Measurements from ENCODE around the gene MRPL37. TPM values are rescaled to one million over a fixed set of nuclear protein-coding genes. Genes with fewer than 3 reads are reported as not detected.

Gene MRPL37
- total and polyA plus RNA-seq, 2 donors (not counting 1 experiment from before 2014, with no cell fraction given), result 9.6 to 37.0 TPM

GRCh38 chr1:54225986-54226559, 26.1 kb downstream of the MRPL37 start:
- Histone ChIP-seq H3K79me2 (ENCODE audit: control insufficient read depth, insufficient read depth, low read length) (no peaks in the 10 kb centered on the region), H3K4me1 (ENCODE audit: control insufficient read depth in 2 of 2, insufficient read depth in 2 of 2, low read length in 2 of 2) (no peaks in the 10 kb centered on the region), H3K9ac (ENCODE audit: low read length) (no peak overlapping the region), H3K4me2 (replicated peaks; ENCODE audit: low read depth, low read length, poor library complexity, severe bottlenecking) (no peak overlapping the region), H2AFZ (ENCODE audit: insufficient read depth, low read depth, low read length, poor library complexity, severe bottlenecking) (no peak overlapping the region), H4K20me1 (ENCODE audit: control insufficient read depth, insufficient read depth, low read length, poor library complexity, severe bottlenecking) (no peaks in the 10 kb centered on the region), H3K4me3 (ENCODE audit: control extremely low read depth in 1 of 5, extremely low read depth in 1 of 5, insufficient read depth in 1 of 5, low read depth in 2 of 5, low read length in 4 of 5) (no peak overlapping the region), H3K27me3 (replicated peaks in 1 of 4; ENCODE audit: control extremely low read depth in 1 of 4, control insufficient read depth in 3 of 4, insufficient read depth in 4 of 4, low read length in 3 of 4) (no peaks in the 10 kb centered on the region), H3K36me3 (replicated peaks in 1 of 2; ENCODE audit: control extremely low read depth in 1 of 2, control insufficient read depth in 1 of 2, extremely low read depth in 1 of 2, insufficient read depth in 2 of 2, low read length in 1 of 2) (no peaks in the 10 kb centered on the region), H3K27ac (ENCODE audit: low read length in 2 of 2) (no peak overlapping the region), H3K9me3 (ENCODE audit: control extremely low read depth in 1 of 3, control insufficient read depth in 2 of 3, insufficient read depth in 1 of 3, low read length in 2 of 3) (no peaks in the 10 kb centered on the region)
- DNase-seq (no peak), ATAC-seq (ENCODE audit: low read depth) (no peak)
- peaks cover 1% of the 10 kb centered on the region for H3K4me1 Mint-ChIP-seq
- no peaks in the 10 kb centered on the region for H3K9me3 Mint-ChIP-seq (ENCODE audit: insufficient read depth)
- WGBS (ENCODE audit: insufficient coverage), result 96% methylated on average over 15 of the region's 20 CpGs
- ChIA-PET POLR2A (no interaction called here), CTCF (no interaction called here)
- no peaks in the 10 kb centered on the region for H3K27me3 Mint-ChIP-seq
- TF ChIP-seq EZH2 (IDR thresholded peaks at IDR 0.05; ENCODE audit: borderline replicate concordance, insufficient read depth, low read depth, low read length, poor library complexity, severe bottlenecking), result no peak
- TF ChIP-seq CTCF (IDR thresholded peaks at IDR 0.05), result no peak
- intact Hi-C loops (cut with micrococcal nuclease), result no loop called here
- H3K4me3 Mint-ChIP-seq, result no peak overlapping the region
- H3K27ac Mint-ChIP-seq, result no peak overlapping the region

- Histone ChIP-seq H3K27ac (ENCODE audit: low read length in 2 of 2) (no peak overlapping the region), H3K4me3 (ENCODE audit: control extremely low read depth in 1 of 5, extremely low read depth in 1 of 5, insufficient read depth in 1 of 5, low read depth in 2 of 5, low read length in 4 of 5) (no peak overlapping the region), H2AFZ (ENCODE audit: insufficient read depth, low read depth, low read length, poor library complexity, severe bottlenecking) (no peak overlapping the region), H3K4me1 (ENCODE audit: control insufficient read depth in 2 of 2, insufficient read depth in 2 of 2, low read length in 2 of 2) (no peaks in the 10 kb centered on the region), H3K4me2 (replicated peaks; ENCODE audit: low read depth, low read length, poor library complexity, severe bottlenecking) (no peak overlapping the region), H4K20me1 (ENCODE audit: control insufficient read depth, insufficient read depth, low read length, poor library complexity, severe bottlenecking) (no peaks in the 10 kb centered on the region), H3K9me3 (ENCODE audit: control extremely low read depth in 1 of 3, control insufficient read depth in 2 of 3, insufficient read depth in 1 of 3, low read length in 2 of 3) (no peaks in the 10 kb centered on the region), H3K36me3 (replicated peaks in 1 of 2; ENCODE audit: control extremely low read depth in 1 of 2, control insufficient read depth in 1 of 2, extremely low read depth in 1 of 2, insufficient read depth in 2 of 2, low read length in 1 of 2) (no peaks in the 10 kb centered on the region), H3K27me3 (replicated peaks in 1 of 4; ENCODE audit: control extremely low read depth in 1 of 4, control insufficient read depth in 3 of 4, insufficient read depth in 4 of 4, low read length in 3 of 4) (no peaks in the 10 kb centered on the region), H3K79me2 (ENCODE audit: control insufficient read depth, insufficient read depth, low read length) (no peaks in the 10 kb centered on the region), H3K9ac (ENCODE audit: low read length) (no peak overlapping the region)
- ATAC-seq (ENCODE audit: low read depth), result no peak
- CTCF ChIA-PET, result no interaction called here
- H3K27me3 Mint-ChIP-seq, result no peaks in the 10 kb centered on the region
- TF ChIP-seq EZH2 (IDR thresholded peaks at IDR 0.05; ENCODE audit: borderline replicate concordance, insufficient read depth, low read depth, low read length, poor library complexity, severe bottlenecking) (no peak), CTCF (IDR thresholded peaks at IDR 0.05) (no peak)
- POLR2A ChIA-PET, result no interaction called here
- H3K4me3 Mint-ChIP-seq, result no peak overlapping the region
- intact Hi-C loops (cut with micrococcal nuclease), result no loop called here
- 87% methylated on average over 7 of the region's 8 CpGs for whole genome bisulfite sequencing (ENCODE audit: insufficient coverage)
- peaks cover 2% of the 10 kb centered on the region for H3K4me1 Mint-ChIP-seq
- no peaks in the 10 kb centered on the region for H3K9me3 Mint-ChIP-seq (ENCODE audit: insufficient read depth)
- H3K27ac Mint-ChIP-seq, result no peak overlapping the region
- DNase-seq, result no peak
Measured at GRCh38 chr1:54227091-54227602, 27.2 kb downstream of the MRPL37 start.
